Uterus (tissue), 2 donors: ENCODE data around the gene KCNH1.

Experiments used
- POLR2A ChIP-seq, 2 donors: fragments of 450-650 bp; IDR thresholded peaks; one replicate each; pipeline ENCODE4 v1.6.1; 2016; ENCODE audit warnings: antibody characterized with exemption in 2 of 2, mild to moderate bottlenecking in 1 of 2, moderate library complexity in 1 of 2
- TF ChIP-seq, protein P1 (sequence below), 4 experiments: fragments of 200-600 bp in 2 of 4; fragments of 450-650 bp in 2 of 4; sonication (generic) in 2 of 4; IDR thresholded peaks; one replicate each; pipeline ENCODE4 v1.5.1; 2016 to 2019; ENCODE audit warnings: antibody characterized with exemption in 4 of 4, mild to moderate bottlenecking in 2 of 4, moderate library complexity in 1 of 4

DNA sequence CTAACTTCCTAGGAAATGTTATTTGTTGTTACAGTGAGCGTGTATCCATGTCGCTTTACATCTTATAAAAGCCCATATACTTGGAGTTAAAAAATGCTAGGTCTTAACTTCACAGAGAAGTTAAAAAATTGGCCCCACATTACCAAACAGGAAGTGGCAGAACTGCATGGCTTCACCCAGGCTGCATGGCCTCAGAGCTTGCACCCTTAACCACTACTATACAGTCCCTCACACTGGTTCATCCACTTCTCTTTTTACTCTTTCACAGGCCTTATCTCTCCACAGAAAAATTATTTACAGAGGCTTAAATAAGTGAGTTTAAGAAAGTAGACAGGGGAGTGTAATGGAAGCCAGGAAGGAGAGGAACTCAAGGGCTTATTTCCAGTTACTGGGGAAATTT is 402.8 kb downstream of the KCNH1 start:
- TF ChIP-seq, protein P1, sequence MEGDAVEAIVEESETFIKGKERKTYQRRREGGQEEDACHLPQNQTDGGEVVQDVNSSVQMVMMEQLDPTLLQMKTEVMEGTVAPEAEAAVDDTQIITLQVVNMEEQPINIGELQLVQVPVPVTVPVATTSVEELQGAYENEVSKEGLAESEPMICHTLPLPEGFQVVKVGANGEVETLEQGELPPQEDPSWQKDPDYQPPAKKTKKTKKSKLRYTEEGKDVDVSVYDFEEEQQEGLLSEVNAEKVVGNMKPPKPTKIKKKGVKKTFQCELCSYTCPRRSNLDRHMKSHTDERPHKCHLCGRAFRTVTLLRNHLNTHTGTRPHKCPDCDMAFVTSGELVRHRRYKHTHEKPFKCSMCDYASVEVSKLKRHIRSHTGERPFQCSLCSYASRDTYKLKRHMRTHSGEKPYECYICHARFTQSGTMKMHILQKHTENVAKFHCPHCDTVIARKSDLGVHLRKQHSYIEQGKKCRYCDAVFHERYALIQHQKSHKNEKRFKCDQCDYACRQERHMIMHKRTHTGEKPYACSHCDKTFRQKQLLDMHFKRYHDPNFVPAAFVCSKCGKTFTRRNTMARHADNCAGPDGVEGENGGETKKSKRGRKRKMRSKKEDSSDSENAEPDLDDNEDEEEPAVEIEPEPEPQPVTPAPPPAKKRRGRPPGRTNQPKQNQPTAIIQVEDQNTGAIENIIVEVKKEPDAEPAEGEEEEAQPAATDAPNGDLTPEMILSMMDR (IDR thresholded peaks at IDR 0.05): no peak
- no peak for TF ChIP-seq POLR2A (IDR thresholded peaks at IDR 0.05)
